ENCODE data around the gene EPHB2. TPM values are rescaled to one million over a fixed set of nuclear protein-coding genes. Genes with fewer than 3 reads are reported as not detected.

EPHB2 gene
- polyA plus RNA-seq, 1 donor from 2014 or later: 22.8 TPM

- Histone ChIP-seq H3F3A (ENCODE audit: insufficient read depth, low read length, poor library complexity, severe bottlenecking) (no peaks in the 10 kb centered on the region), H3K4me3 (ENCODE audit: low read length) (no peak overlapping the region), H2AFZ (ENCODE audit: low read depth, low read length) (no peak overlapping the region), H3K9me3 (ENCODE audit: low read length) (no peaks in the 10 kb centered on the region), H4K20me1 (ENCODE audit: insufficient read depth) (no peaks in the 10 kb centered on the region), H3K79me2 (replicated peaks; ENCODE audit: insufficient read depth, low read length) (no peaks in the 10 kb centered on the region), H3K27me3 (ENCODE audit: insufficient read depth, low read depth, low read length) (no peaks in the 10 kb centered on the region), H3K9me2 (ENCODE audit: insufficient read depth, low read length) (no peaks in the 10 kb centered on the region), H3K9ac (ENCODE audit: low read length) (no peak overlapping the region), H3K4me2 (ENCODE audit: low read length) (no peak overlapping the region), H3K27ac (ENCODE audit: low read length) (no peak overlapping the region), H3K36me3 (ENCODE audit: insufficient read depth, low read length) (peaks cover 13% of the 10 kb centered on the region)
- TF ChIP-seq POLR2AphosphoS5 (IDR thresholded peaks at IDR 0.05) (no peak), EZH2 (IDR thresholded peaks at IDR 0.05; ENCODE audit: borderline replicate concordance, insufficient read depth, low read length, poor library complexity, severe bottlenecking) (no peak), MXI1 (conservative IDR thresholded peaks at IDR 0.05; ENCODE audit: poor library complexity, severe bottlenecking) (no peak), CTCF (IDR thresholded peaks at IDR 0.05; ENCODE audit: poor library complexity, severe bottlenecking) (no peak), RAD21 (conservative IDR thresholded peaks at IDR 0.05) (no peak), TAF1 (IDR thresholded peaks at IDR 0.05; ENCODE audit: low read depth) (no peak), EP300 (conservative IDR thresholded peaks at IDR 0.05; ENCODE audit: poor library complexity, severe bottlenecking) (no peak)
Observed at GRCh38 chr1:22915231-22915630, 204.6 kb downstream of the EPHB2 start.

GRCh38 chr1:22915816-22916470 lies 205.3 kb downstream of the EPHB2 start:
- TF ChIP-seq EZH2 (IDR thresholded peaks at IDR 0.05; ENCODE audit: borderline replicate concordance, insufficient read depth, low read length, poor library complexity, severe bottlenecking) (no peak), SMC3 (conservative IDR thresholded peaks at IDR 0.05; ENCODE audit: poor library complexity) (no peak), CTCF (IDR thresholded peaks at IDR 0.05; ENCODE audit: poor library complexity, severe bottlenecking) (no peak), POLR2AphosphoS5 (IDR thresholded peaks at IDR 0.05) (no peak), TAF1 (IDR thresholded peaks at IDR 0.05; ENCODE audit: low read depth) (no peak), MXI1 (conservative IDR thresholded peaks at IDR 0.05; ENCODE audit: poor library complexity, severe bottlenecking) (no peak), REST (IDR thresholded peaks at IDR 0.05; ENCODE audit: borderline replicate concordance) (no peak), RAD21 (conservative IDR thresholded peaks at IDR 0.05) (no peak), EP300 (conservative IDR thresholded peaks at IDR 0.05; ENCODE audit: poor library complexity, severe bottlenecking) (no peak)
- no peak overlapping the region for H3K4me3 ChIP-seq (ENCODE audit: low read length)

More at GRCh38 chr1:22915816-22916470, 205.3 kb downstream of the EPHB2 start:
- peaks cover 8% of the 10 kb centered on the region for H3K36me3 ChIP-seq (ENCODE audit: insufficient read depth, low read length)
- no peaks in the 10 kb centered on the region for H3K79me2 ChIP-seq (replicated peaks; ENCODE audit: insufficient read depth, low read length)
- no peak overlapping the region for H3K4me2 ChIP-seq (ENCODE audit: low read length)
- no peak overlapping the region for H3K9ac ChIP-seq (ENCODE audit: low read length)
- H3K27ac ChIP-seq (ENCODE audit: low read length): no peak overlapping the region
- no peaks in the 10 kb centered on the region for H4K20me1 ChIP-seq (ENCODE audit: insufficient read depth)
- no peaks in the 10 kb centered on the region for H3K27me3 ChIP-seq (ENCODE audit: insufficient read depth, low read depth, low read length)
- H3K9me2 ChIP-seq (ENCODE audit: insufficient read depth, low read length): no peaks in the 10 kb centered on the region
- no peaks in the 10 kb centered on the region for H3F3A ChIP-seq (ENCODE audit: insufficient read depth, low read length, poor library complexity, severe bottlenecking)
- H3K9me3 ChIP-seq (ENCODE audit: low read length): no peaks in the 10 kb centered on the region
- H2AFZ ChIP-seq (ENCODE audit: low read depth, low read length): no peak overlapping the region
